GM18861 (cell line): ENCODE results near the gene TRIP11.
"Not testable (repeated sequence)": the region's sequence is repeated elsewhere in the genome, so short reads cannot be mapped to it uniquely, and the experiment has no call there.

Source experiments
- ATAC-seq: cut with Tn5 transposase; IDR thresholded peaks from one replicate; pipeline ENCODE4 v1.9.1; 2021; ENCODE audit not compliant: unreplicated experiment

TRIP11 gene

DNA sequence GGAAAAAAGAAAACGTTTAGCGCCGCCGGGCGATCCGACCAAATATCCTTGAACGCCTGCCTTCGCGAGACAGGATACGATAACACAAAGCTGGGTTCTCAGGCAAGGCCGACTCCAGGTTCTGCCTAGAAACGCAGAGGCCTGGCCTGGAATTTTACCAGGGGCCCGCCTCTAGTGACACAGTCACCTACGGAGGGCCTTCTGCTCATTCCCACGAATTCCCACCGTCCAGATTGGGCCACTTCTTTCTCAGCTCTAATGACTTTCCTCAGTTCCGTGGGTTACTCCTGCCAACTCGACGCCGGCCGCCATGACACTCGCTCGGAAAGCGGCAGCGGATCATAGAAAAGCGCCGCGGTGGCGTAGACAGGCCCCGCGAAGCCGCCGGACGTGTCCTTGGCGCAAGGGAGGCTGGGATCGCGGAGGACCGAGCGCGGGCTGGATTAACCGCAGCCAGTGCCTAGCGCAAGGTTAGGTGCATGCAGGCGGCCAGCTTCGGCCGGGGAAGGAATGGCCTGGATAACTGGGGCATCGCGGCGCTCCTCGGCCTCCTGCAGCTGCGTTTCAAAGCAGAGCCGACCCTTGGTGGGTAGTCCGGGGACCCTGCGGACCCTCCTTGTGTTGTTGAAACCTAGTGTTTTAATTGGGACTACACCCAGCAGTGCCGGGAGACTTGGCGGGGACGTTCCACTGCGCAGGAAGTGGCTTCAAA lies at the start of gene TRIP11:
TRIP11 (minus strand) TSS at position 341 of the 712 bp plus-strand sequence. CDS start 374 bp downstream, outside the sequence.
- peak; percentile 92 for ATAC-seq

DNA sequence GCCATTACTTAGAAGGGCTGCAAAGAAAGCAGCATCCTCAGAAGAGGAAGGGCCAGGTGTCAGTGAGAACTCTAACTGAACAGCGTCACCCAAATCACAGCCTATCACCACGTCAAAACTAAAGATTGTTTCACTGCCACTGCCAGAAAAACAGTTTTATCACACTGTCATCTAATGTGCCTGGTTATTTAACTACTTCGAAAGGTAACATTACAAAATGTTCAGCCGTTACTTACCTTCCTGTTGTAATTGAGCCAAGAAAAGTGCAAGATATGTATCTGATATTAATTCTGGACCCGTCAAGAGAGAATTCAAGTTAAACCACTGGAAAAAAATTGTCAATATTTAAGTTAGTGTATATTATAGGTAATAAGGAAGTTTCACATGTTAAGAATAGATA lies 48.6 kb upstream of the TRIP11 start:
- no peak for ATAC-seq

DNA sequence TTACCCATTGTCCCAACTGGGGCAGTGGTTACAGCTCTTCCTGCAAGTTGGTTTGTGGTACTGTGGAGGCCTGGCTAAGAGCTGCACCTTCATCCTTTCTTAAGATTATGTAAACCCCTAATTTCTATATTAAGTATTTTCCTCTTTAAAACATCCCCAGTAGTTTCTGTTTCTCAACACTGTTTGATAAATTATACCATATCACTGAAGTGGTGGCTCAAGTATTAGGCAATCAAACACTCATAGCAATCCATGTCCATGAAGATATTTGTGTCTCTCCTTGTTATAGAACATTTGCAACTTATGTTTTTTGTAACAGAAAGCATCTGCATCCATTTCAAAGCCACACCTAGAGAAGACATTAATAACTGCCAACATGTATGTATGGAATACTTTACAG lies 34.7 kb upstream of the TRIP11 start:
- ATAC-seq: no peak

DNA sequence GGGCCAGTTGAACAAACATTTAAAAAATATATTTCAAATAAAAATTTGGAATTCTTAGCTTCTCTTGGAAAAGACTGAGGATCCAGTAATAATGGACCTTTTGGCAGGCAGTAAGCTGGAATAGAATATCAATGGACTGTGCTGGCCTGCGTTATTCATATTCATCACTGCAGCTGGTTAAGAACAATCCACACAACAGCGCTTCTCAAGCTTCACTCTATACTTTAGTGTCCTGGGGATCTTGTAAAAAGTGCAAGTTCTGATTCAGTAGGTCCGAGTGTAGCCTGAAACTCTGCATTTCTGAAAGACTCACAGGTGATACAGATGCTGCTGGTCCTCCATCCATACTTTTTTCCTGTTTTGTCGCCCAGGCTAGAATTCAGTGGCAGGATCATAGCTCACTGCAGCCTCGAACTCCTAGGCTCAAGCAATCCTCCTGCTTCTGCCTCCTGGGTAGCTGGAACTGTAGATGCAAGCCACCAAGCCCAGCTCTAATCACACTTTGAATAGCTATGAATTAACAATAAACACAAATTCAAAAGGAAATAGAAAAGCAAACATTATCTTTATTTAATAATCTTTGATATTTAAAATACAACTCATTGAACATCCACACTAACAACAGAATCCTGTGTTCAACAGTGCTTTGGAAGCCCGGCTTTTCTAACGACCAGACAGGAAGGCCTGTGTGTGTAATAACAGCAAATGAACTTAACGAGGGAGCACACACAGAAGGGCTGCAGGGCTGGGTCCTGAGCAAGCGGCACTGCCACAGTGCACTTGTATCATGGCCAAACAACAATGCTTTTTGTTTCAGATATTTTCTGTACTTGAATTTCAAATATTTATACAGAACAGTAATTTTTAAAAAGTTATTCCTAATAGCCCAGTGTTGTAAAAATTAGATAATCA lies 18.4 kb upstream of the TRIP11 start:
- ATAC-seq: no peak

DNA sequence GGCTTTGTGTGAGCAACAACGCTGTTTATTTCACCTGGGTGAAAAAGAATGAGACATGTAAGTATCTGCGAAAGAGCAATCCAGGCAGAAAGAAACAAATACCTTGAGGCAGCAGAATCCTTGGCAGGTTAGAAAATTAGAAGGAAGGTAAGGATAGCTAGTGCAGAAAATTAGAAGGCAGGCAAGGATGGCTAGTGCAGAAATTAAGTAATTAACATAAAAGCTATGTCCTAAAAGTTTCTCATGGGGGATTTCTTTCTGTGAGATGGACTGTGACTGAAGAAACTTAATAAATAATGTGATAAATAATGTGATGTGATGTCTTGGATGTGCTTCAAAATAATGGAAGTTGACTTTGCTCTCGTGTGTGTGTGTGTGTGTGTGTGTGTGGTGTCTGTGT lies 9.9 kb upstream of the TRIP11 start:
- no peak for ATAC-seq

DNA sequence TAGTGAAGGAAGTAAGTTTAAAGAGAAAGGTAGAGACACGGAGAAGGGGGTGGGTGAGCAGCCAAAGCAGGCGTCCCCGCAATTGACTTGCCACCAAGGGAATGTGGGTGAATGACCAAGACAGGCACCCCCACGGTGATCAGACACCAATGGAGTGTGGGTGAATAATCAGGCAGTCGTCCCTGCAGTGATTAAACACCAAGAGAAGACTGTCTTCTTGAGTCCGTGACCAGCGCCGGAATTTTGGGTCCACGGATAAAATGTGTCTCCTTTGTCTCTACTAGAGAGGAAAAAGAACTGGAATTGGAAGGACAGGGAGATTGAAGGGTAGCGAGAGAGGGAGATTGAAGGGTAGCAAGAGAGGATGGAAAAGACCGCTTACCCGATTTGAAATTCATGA lies 9.4 kb upstream of the TRIP11 start:
- ATAC-seq: not testable (repeated sequence)

DNA sequence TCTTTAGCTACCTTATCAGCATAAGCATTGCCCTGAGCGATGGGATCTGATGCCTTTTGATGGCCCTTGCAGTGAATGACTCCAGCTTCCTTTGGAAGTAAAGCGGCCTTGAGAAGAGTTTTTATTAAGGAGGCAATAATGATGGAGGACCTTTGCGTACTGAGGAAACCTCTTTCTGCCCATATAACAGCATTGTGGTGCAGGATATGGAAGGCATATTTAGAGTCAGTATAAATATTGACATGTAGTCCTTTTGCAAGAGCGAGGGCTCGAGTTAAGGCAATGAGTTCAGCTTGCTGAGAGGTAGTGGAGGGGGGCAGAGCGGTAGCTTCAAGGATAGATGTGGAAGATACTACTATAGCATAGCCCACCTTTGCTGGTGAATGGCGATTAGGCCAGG lies 6.0 kb upstream of the TRIP11 start:
- ATAC-seq: not testable (repeated sequence)

DNA sequence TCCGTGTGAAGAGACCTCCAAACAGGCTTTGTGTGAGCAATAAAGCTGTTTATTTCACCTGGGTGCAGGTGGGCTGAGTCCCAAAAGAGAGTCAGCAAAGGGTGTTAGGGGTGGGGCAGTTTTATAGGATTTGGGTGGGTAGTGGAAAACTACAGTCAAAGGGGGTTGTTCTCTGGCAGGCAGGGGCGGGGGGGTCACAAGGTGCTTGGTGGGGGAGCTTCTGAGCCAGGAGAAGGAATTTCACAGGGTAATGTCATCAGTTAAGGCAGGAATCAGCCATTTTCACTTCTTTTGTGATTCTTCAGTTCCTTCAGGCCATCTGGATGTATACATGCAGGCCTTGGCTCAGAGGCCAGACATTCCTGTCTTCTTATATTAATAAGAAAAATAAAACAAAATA lies 1.9 kb upstream of the TRIP11 start:
- not testable (repeated sequence) for ATAC-seq

DNA sequence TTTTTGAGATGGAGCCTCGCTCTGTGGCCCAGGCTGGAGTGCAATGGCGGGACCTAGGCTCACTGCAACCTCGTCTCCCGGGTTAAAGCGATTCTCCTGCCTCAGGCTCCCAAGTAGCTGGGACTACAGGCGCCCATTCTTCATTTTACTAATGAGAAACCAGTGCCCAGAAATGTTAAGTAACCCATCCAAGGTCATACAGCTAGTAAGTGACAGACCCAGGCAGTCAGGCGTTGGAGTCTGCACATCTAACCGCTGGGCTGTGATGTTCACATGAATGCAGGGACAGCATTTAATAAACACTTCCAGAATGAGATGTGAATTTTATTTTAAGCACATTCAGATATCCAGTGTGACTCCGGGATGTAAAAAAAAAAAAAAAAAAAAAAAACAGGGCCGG lies 1.3 kb upstream of the TRIP11 start:
- no peak for ATAC-seq

DNA sequence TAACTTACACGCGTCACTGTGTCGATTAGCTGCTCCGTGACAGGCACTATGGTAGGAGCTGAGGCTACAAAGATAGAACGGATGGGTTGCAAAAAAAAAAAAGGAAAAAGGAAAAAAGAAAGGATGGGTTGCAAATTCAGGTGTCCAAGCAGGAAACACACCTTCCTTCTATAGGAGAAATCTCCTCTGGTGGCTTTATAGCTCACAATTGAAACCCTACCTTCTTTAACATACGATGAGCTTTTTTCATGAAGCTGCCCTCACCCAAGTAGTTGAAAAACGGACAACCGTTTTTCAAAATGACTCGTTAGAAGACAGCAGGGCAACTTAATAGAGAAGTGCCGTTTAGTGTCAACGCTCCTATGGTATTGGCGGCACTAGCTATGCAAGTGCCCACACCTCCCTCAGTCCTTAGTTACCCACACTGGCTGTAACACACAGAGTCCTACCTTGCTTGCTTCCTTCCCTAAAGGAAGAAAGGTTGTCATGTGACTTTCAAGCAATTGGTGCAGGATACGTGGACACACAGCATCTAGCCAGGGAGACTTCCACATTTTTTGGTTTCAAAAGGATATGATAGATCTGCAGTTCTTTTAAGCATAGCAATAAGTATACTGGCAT lies 682 bp upstream of the TRIP11 start:
- peak; percentile 4 for ATAC-seq

DNA sequence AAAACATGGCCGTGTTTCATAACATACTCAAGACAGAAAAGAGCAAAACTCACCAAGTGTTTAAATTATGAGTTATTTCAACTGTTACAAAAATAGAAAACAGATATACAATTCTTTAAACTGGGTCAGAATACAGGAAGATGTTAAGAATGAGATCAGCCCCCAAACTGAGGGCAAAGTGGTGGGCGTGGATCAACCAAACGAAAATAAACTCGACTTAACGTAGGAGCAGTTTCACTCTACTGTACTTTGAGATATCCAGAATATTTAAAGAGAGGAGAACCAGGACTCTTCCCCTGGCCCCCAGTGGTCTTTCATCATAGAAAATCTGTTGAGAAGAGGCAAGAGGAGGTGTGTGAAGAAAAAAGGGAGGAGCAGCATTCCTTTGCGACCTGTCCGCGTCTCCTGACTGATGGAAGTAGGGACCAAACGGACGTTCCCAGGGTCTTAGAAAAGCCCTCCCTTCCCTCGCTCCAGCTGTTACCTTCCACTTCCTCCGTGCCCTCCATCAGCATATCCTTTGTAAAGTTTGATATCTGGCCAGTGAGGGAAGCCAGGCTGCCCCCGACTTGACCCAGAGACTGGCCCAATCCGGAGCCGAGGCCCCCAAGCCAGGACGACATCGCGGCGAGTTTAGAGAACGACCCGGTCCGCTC lies 668 bp downstream of the TRIP11 start:
- no peak for ATAC-seq

DNA sequence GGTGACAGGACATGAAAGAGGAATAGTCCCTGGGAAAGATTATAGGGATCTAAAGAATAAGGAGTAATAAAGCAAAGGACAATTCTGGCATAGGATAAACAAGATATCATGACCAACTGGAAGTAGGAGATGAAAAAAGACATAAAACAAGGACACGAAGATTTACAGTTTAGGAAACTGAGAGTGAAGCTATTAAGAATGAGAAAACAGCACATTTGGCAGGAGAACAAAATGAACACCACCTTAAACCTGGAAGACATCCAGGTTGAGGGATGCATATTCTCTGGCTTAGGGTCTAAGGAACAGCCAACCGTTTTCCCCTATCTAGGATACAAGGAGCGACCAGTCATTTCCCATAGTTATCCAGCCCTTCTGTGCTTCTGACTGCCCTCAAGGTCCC lies 1.9 kb downstream of the TRIP11 start:
- ATAC-seq: no peak

DNA sequence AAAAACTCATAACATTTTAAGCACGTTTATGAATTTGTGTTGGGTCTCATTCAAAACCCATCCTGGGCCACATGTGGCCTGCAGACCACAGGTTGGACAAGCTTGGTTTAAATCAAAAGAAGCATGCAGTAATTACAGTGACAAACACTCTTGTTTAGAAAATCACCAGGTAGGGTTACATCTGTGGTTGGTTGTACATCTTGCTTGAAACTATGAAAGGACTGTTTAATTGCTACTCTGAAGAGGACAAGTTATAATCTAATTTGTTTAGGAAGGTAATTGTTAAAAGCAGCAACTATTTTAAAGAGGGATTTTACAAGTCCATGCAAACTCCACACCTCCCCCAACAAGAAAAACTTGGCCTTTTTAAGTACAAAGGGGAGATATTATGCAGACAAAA lies 4.0 kb downstream of the TRIP11 start:
- no peak for ATAC-seq

DNA sequence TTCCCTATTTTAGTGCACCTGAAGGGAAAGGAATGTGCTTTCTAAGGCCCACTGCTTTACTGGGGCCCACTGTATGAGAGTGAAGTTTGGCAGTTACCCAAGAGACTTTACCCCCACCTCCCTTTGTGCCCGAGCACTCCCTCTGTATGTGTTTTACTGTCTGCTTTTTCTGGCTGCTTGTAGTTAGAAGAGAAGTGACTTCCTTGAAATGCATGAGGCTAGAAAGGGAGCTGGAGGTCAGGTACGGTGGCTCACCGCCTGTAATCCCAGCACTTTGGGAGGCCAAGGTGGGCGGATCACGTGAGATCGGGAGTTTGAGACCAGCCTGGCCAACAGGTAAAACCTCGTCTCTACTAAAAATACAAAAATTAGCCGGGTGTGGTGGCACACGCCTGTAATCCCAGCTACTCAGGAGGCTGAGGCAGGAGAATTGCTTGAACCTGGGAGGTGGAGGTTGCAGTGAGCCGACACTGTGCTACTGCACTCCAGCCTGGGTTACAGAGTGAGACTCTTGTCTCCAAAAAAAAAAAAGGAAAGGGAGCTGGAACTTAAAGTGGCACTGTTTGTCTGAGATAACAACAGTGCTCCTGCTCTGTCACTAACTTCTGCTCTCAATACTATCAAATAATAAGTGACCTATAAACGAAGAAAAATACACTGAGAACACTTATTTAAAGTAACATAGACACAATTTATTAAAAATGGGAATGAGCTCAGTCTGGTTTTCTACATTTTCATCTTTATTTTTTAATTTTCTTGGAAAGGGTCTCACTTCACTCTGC lies 5.8 kb downstream of the TRIP11 start:
- ATAC-seq: no peak

DNA sequence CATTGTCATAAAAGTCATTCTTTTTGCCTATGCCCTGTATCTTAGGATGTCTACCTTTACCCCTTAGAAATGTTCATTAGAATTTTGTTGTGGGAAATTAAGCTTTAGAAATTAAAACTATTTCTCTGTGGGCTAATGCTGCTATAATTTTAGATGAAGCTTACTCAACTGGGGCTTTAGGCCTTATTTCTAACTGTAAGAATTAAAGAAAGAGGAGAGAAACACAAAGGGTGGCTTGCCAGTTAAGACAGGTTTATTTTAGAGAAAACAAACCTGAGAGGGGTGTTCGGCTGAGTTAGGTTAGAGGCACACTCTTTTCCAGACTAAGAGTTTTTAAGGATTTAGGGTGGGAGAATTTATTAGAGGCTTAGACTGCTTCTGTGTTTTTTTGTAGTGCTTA lies 6.4 kb downstream of the TRIP11 start:
- ATAC-seq: no peak

DNA sequence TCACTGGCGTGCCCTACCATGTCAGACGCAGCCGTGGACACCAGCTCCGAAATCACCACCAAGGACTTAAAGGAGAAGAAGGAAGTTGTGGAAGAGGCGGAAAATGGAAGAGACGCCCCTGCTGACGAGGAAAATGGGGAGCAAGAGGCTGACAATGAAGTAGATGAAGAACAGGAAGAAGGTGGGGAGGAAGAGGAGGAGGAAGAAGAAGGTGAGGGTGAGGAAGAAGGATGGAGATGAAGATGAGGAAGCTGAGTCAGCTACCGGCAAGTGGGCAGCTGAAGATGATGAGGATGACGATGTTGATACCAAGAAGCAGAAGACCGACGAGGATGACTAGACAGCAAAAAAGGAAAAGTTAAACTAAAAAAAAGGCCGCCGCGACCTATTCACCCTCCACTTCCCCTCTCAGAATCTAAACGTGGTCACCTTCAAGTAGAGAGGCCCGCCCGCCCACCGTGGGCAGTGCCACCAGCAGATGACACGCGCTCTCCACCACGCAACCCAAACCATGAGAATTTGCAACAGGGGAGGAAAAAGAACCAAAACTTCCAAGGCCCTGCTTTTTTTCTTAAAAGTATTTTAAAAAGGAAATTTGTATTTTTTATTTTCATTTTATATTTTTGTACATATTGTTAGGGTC lies 13.2 kb downstream of the TRIP11 start:
- ATAC-seq: no peak

DNA sequence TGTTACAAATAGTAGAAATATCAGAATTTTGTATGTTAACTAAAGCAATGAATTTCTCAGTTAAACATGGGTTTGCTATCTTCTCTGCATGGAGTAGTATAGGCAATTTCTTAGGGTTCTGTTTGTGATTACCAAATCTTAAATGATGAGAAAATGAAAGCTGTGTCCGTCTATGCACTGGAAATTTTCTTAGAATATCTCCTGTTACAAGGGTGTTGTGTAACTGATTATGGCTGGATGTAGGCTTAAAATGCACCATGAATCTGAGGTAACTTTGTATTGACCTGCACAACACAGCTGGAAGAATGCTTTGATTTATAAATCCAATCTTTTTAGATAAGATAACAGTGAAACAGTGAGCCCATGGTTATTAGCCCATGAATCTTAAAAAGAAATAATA lies 17.8 kb downstream of the TRIP11 start:
- no peak for ATAC-seq

DNA sequence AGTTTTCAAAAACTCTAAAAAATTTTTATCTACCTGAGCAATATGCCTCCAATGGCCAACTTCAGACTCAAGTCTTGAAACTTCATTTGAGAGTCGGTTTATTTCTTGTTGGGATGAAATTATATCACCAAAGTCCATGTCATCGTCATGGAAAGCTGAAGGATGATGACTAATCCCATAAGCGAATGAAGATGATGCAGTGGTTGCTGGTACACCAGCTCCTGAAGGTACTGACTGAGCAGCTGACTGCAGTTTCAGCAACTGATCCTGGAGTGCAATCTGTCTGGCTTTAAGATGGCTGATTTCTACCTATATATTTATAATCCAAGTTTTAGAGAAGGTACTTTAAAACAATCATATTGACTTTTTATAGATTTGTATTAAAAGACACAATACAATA lies 18.3 kb downstream of the TRIP11 start:
- no peak for ATAC-seq

DNA sequence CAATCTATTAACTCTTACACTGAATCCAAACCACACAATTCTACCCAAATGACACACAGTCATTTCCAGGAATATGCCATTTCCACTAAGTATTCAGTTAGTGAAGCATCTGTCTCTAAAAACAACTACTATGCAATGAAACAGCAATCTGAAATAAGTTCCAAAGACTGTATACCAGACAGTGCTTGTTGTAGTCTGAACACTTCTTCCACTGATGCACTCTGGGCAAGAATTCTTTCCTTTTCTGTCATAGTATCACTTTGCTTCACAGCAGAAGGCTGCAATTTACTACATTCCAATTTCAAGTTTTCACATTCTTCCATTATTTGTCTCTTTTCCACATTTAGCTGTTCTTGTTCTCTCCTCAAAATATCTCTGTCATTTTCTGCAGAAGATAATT lies 25.8 kb downstream of the TRIP11 start:
- no peak for ATAC-seq

DNA sequence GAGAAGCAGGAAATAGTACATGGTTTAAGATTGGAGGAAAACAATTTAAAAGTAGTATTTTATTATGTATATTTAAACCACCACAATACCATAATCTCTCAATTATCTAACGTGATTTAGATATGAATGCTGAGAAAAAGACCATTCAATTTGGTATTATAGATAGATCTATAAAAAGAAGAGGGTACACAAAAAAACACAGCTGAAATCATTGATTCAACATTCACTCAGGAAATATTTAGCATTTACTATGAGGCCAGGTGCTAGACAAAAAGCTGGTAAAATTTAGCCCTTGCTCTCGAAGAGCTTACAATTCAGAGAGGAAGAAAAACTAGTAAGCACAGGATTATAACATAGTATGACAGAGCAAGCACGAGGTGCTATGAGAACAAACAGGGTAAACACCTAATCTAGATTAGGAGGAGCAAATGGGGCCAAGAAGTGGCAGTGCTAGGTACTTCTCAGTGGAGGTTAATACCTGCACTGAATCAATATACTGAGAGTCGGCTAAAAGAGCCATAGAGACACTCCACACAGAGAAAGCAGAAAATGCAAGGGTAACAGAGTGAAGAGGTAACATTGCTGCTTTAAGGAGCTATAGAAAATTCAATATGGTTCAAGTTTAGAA lies 27.6 kb downstream of the TRIP11 start:
- no peak for ATAC-seq
